ENCODE data around the gene TFE3.

Gene TFE3, protein sequence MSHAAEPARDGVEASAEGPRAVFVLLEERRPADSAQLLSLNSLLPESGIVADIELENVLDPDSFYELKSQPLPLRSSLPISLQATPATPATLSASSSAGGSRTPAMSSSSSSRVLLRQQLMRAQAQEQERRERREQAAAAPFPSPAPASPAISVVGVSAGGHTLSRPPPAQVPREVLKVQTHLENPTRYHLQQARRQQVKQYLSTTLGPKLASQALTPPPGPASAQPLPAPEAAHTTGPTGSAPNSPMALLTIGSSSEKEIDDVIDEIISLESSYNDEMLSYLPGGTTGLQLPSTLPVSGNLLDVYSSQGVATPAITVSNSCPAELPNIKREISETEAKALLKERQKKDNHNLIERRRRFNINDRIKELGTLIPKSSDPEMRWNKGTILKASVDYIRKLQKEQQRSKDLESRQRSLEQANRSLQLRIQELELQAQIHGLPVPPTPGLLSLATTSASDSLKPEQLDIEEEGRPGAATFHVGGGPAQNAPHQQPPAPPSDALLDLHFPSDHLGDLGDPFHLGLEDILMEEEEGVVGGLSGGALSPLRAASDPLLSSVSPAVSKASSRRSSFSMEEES

DNA sequence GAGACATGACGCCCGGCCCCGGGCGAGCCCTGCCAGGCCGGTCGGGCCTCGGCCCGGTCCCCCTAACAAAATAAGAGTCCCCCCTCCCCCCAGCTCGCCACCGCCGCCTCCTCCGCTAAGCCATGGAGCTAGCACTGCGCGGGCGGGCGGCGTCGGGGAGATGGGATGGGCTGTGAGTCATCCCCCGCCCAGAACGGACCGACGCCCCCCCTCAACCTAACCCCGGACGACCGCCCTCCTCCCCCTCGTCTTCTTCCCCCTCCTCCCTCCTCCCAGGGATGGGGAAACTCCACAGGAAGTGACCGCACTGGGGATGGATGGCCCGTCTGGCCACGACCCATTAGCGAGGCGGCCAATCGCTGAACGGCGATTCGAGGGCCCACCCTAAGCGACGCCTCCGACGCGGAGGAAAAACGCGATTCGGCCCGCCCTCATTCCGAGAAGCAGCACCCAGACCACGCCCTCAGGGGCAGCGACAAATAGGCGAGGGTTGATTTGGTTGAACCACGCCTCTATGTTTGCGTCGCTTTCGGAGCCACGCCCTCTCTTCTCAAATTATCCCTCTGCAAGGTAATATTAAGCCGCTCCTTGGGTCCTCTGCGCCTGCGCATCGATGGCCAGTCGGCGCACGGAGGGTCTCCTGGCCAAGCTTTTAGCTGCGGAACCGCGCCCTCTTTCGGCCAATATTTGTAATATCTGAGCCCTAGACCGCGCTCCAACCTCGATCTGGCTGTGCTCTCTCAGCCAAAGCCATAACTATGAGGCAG is at the start of gene TFE3:
TFE3 (minus strand) TSS at position 138 of the 767 bp plus-strand sequence; CDS start at position 7, 131 bp downstream.
- peak; percentile 99 for DNase-seq

DNA sequence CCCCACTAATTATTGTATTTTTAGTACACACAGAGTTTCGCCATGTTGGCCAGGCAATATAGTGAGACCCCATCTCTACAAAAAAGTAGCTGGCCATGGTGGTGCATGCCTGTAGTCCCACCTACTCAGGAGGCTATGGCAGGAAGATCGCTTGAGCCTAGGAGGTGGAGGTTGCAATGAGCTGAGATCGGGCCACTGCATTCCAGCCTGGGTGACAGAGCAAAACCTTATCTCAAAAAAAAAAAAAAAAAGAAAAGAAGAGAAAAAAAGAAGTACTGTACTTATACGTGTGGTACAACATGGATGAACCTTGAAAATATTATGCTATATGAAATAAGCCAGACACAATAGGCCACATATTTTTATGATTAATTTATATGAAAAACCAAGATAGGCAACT is 46.4 kb upstream of the TFE3 start:
- DNase-seq: peak; percentile 29

DNA sequence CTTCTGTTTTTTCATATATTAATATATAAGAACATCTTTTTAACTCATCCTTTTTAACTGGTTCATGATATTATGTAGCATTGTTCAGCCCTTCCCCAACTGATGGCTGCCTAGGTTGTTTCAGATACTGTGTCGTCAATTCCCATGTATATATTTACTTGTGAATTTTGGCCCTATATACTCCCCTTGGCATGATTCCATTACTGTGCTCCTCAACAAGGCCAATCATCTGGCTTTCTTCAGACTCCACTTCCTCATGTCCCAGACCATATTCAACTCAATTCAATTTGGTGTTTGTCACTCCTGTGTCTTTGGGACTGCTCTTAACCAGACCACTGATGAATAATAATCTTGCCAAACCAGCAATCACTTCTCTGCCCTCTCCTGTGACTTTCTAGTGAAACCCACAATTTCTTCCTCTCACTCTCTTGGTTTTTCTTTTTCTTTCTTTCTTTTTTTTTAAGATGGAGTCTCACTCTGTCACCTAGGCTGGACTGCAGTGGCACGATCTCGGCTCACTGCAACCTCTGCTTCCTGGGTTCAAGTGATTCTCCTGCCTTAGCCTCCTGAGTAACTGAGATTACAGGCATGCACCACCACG is 39.2 kb upstream of the TFE3 start:
- peak; percentile 16 for DNase-seq

DNA sequence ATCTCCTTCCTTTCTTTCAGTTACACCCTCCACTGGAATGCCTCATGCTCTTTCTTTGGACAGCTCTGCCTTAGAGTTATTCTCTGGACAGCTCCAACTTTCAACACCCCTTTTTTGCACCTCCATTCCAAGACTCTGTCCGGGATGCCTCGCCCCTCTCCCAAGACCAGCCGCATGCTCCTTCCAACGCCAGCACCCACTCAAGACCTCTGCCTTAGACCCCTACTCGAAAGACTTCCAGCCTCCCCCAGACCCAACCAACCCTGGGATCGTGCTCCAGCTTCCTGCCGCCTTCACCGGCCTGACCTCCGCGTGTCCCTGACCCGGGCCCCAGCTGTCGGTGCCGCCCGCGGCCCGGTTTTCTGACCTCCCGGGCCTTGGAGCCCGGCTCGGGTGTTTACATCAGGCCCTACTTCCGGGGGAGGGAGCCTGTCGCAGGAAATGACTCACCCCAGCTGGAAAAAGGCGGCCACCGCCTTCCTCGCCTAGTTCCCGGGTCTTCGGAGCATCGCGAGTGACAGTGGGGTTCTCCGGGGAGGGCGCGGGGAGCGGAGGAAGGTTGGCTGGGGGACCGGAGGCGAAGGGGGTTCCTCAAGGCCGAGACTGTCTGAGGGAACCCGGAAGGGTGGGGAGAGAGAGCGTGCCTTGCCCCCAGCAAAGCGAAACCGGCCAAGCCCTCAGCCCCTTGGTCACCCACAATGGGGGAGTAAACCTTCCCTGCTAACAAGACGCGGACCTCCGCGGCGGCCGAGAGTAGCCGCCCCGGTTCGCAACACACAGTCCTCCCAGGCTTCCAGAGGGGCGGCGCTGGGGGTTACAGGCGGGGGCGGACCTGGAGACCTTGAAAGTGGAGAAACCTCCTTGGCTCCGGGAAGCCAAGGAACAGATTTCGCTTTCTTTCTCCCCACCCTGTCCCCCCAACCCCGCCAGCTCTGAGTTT is 36.6 kb upstream of the TFE3 start, which contains the start of gene WDR45:
WDR45 (minus strand) TSS at position 399 of the 940 bp plus-strand sequence. CDS start 1,792 bp downstream, outside the sequence.
- DNase-seq: peak; percentile 87

DNA sequence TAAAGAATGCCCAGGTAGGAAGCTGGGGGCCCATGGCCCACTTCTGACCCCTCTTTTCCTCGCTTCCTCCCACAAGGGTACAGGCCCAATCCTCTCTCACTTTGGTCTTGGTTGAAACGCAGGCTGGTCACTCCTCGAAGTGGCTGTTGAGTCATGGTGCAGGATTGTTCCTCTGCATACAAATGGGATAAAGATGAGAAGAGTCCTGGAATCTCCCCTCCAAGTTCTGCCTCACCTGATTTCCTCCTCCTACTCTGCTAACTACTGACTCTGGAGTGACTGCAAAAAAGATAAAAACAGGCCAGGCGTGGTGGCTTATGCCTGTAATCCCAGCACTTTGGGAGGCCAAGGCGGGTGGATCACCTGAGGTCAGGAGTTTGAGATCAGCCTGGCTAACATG is 34.8 kb upstream of the TFE3 start:
- no peak for DNase-seq

DNA sequence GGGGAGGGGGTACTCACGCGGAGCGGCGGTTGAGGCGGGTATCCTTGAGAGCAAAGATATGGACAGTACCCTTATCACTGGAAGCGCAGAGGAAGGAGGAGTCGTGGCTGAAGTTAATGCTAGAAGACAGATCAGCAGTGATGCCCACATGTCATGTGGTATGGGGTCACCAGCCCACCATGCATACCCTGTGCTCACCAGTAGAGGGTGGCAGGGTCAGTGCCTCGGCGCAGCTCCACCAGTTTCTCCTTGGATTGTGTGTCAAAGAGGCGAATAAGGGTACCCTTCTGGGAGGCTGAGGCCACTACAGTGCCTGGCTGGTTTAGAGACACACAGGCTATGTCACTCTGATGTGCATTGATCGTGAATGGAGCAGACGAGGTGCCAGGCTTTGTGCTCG is 32.2 kb upstream of the TFE3 start:
- DNase-seq: peak; percentile 85

DNA sequence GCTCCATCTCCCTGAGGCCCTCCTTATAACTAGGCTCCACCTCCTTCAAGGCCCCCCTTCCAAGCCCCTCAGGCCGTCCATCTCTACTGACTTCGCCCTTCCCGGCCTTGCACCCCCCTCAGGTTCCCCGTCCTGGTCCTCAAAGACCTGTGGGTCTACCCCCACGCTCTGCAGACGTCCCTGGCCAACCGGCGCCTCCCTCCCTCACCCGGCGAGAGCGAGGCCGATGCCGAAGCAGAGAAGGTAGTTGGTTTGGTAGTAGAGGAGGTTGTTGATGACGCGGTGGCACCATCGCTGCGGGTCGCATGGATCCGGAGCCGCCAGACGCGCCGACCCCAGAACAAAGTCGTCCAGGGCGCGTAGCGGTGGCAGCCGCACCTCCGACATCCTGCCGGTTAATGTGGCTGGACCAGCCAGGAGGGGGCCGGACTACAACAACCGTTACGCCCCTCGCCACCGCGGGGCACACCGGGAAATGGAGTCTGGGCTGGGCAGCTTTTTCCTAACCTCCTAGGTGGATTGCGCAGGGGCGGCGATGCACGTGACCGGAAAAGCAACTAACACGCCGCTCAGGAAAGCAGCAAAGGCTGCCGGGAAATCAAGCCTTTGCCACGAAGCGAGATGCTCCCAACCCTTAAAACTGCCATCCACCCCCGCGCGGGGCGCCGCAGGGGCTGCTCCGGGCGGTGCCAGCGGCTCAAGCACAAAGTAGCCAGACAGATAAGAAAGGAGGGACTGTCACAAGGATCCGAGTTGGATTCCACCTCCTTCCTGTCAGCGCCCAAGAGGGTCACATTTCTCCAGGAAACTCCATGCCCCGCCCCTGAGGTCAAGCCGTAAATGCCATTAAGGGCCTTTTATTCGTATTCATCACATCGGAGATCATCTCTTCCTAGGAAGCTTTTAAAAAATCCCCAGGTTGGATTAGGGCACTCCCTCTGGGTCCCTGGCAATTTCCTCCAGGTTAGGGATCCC is 30.7 kb upstream of the TFE3 start, which contains the start of gene PRAF2:
PRAF2 (minus strand) TSS at position 402 of the 975 bp plus-strand sequence; CDS start at position 387, 15 bp downstream.
- DNase-seq: peak; percentile 96

DNA sequence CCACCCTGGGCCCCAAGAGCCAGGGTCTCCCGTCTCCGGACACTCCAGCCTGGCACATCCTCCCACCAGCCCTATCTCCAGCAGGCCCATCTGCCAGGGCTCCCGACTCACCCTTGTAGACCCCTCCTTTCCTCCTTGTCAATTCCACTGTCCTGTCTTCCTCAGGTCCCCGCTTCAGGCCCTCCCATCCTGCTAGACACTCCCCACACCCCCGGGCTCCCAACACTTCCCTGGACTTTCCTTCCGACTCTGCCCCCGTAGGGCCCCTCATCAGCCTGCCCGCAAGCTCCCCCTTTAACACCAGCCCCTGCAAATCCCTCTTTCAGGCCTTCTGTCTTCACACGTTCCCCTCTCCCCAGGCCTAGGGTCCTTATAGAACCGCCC is 29.5 kb upstream of the TFE3 start:
- DNase-seq: no peak

DNA sequence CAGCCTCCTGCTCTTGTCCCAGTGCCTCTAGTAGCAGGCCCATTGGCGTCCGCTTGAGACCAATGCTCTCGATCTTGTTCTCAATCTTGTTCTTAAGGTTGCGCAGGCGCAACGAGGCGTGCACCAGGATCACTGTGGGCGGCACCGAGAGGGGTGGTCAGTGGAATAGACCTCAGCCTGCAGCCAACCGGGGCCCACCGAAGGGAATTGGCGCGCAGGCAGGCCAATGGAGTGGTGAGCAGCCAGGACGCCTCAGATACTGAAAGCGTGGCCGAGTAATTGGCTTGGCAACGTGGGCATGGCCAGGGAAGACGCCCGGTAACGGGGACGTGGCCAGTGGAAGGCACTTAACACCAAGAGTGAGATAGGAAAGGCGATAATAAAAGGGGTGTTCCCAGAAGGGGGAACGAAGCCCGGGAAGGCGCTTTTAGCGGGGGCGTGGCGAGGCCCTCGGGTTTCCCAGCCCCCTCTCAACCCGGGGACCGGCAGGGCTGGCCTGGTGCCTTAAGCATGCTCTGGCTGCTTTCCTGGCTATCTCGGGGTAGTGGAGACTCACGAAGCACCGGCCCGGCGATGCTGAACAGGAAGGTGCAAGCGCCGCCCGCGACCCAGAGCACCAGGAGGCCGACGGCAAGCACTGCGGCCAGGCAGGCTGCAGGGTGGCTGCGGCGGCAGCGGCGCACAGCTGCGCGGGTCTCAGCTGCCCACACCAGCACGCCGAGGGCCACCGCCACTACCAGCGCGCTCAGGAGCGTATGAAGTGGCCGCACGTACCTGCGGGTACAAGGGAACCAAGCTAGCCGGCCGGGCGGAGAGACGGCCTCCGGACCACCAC is 28.9 kb upstream of the TFE3 start:
- DNase-seq: no peak

DNA sequence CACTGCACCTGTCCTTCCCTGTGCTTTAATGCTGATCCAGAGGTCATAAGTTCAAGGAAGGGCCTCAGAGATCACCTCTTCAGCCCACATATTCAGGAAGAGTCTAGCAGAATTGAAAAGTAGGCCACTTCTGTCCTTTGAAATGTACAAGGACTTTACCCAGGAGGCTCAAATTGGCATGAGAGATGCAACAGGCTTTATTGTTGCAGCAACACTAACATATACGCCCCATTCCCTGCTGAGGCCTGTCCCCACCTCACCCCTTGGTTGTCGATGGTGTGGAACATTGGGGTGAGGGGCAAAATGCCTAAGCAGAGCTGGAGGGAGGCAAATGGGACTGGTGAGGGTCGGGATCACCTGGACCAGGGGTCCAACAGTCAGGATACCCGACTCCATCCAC is 27.8 kb upstream of the TFE3 start:
- DNase-seq: no peak

DNA sequence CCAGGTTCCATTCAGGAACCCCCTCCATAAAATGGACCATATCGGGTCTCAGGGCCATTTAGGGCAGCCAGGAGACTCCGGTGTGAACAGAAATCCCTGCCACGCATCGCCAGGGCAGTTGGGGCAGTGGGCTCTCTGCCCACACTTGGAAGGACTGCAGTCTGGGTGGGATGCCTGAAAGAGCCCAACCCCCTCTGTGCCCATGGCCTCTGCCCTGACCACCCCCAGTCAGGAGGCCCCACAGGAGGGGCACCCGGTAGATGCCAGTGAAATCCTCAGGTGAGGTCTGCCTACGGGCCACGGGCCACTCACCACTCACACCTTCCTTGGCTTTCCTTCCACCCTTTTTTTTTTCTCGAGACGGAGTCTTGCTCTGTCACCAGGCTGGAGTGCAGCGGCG is 25.9 kb upstream of the TFE3 start:
- DNase-seq: no peak

DNA sequence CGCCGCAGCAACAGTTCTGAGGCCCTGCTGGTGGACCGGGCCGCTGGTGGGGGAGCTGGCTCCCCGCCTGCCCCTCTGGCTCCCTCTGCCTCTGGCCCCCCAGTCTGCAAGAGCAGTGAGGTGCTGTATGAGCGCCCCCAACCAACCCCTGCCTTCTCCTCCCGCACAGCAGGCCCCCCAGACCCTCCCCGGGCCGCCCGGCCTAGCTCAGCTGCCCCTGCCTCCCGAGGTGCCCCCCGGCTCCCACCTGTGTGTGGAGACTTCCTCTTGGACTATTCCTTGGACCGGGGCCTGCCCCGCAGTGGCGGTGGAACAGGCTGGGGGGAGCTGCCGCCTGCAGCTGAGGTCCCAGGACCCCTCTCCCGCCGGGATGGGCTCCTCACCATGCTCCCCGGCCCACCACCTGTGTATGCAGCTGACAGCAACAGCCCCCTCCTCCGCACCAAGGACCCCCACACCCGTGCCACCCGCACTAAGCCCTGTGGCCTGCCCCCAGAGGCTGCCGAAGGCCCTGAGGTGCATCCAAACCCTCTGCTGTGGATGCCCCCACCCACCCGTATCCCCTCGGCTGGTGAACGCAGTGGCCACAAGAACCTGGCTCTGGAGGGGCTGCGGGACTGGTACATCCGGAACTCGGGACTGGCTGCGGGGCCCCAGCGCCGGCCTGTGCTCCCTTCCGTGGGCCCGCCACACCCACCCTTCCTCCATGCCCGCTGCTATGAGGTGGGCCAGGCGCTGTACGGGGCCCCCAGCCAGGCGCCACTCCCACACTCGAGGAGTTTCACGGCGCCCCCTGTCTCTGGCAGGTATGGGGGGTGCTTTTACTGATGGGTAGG is 24.3 kb upstream of the TFE3 start:
- DNase-seq: no peak

DNA sequence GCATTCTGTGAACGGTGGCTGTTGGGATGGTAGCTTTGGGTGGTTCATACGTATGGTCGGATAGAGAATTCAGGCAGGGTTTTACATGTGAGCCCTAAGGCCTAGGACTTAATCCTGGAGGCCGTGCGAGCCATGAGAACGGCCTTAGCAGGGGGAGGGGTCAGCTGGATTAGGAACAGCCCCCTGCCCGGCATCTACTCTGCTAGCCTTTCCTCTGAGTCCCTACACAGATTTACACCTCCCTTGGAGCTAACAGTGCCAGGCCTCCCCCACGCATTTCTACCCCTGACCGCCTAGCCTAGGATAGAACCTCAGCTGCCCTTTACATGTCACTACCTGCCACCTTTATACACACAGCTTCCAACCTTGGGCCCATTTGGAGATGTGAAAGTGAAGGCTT is 23.5 kb upstream of the TFE3 start:
- DNase-seq: no peak

DNA sequence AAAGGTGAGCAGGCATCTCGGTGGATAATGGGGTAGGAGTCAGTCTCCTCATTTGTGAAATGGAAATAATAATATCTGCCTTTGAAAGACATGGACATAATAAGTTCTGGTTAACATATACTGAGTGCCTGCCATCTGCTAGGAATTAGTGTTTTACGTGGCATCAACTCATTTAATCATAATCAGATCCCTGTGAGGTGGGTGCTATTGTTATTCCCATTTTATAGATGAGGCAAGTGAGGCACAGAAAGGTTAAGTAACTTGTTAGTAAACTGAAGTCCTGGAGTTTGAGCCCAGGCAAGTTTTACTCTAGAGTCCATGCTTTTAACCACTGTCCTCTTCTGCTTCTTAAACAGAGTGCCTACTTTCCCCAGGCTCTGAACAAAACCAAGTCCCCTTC is 23.1 kb upstream of the TFE3 start:
- no peak for DNase-seq

DNA sequence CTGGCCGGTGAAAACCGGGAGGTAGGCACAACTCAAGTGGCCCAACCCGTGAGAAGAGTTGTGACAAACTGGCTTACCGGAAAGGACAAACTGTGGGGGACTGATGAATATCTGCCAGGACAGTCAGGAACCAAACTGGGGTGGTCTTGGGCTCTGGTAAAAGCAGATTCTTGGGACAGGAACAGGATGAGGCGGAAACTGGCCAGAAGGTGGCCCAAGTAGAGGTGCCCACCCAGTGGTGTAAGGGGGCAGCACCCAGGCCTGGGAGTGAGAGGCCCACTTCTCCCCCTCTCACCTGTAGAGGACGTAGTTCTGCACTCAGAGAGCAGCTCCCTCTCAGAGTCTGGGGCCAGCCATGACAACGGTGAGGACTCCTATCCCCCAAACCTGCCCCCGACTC is 21.6 kb upstream of the TFE3 start:
- no peak for DNase-seq

DNA sequence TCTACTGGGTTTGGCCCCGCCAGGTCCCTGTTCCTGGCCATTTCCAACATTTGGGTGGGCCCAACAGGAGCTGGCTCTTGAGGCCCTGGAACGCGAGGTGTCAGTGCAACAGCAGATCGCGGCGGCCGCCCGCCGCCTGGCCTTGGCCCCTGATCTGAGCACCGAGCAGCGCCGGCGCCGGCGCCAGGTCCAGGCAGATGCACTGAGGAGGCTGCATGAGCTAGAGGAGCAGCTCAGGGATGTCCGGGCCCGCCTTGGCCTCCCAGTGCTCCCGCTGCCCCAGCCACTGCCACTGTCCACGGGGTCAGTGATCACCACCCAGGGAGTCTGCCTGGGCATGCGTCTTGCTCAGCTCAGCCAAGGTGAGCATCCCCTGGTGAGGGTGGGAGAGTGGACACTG is 21.1 kb upstream of the TFE3 start:
- DNase-seq: no peak

DNA sequence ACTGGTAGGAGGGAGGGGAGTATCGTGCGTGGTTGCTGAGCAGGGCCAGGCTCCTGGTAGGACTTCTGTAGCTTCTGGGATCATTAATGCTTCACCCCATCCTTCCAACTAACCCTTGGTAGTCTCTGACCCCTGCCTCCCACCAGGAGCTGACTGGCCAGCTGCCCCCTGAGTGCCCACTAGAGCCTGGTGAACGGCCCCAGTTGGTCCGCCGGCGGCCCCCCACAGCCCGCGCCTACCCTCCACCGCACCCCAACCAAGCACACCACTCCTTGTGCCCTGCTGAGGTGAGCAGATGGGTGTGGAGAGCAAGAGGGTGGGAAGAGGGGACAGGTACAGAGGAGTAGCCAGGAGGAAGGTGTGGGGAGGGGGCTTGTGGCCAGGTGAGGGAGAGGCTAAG is 20.6 kb upstream of the TFE3 start:
- no peak for DNase-seq

DNA sequence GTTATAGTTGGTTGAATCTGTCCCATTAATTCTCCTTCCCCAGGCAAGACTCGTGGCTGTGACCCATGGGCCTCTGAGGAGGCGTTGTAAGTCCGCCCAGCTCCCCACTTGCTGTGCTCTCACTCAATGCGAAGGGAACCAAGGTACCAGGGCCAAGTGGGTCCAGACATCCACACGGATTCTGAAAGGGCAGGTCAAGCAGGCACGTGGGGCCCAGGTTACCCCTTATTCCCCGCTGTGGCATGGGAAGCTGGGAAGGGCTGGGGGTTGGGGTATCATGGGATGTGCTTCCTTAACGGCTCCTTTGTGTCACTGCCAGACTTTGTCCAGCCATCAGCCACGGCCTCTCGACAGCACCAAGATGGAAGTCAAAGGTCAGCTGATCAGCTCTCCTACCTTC is 18.8 kb upstream of the TFE3 start:
- no peak for DNase-seq

DNA sequence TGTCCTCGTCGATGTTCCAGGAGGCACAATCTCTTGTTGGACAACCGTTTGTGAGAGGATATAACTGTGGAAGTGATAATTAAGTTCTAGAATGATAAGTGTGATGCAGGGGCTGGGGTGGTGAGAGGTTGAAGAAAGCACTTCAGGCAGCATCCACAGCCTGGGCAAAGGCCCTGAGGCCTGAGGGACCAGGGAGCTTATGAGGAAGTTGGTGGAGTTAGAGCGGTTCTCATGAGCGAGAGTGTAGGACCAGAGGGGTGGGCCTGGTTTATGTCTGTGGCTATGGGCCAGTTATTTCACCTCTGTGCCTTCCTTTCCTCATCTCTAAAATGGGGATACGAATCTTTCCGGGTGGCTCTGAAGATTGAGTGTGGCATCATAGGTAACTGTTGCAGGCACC is 18.3 kb upstream of the TFE3 start:
- no peak for DNase-seq

All from OCI-M1 (cell line).